ENCODE data around the gene DOCK1. TPM values are rescaled to one million over a fixed set of nuclear protein-coding genes. Genes with fewer than 3 reads are reported as not detected.
A peak's percentile ranks its signal among the peaks of the same experiment; 100 is the strongest.

DOCK1 gene
- total RNA-seq, 2 donors from 2014 or later: 1.1 TPM

- DNase-seq (ENCODE audit: low spot score in 2 of 2): no peak
- Mint-ChIP-seq H3K36me3 (no peaks in the 10 kb centered on the region), H3K9me3 (peaks cover 4% of the 10 kb centered on the region in 2 donors), H3K27ac (no peak overlapping the region)
- no peak for ATAC-seq
These were observed 494.4 kb downstream of the DOCK1 start for GRCh38 chr10:127399668-127400067.

- no peak overlapping the region for H3K27ac Mint-ChIP-seq
- H3K9me3 Mint-ChIP-seq: peaks cover 4% of the 10 kb centered on the region in 2 donors
- no peaks in the 10 kb centered on the region for H3K36me3 Mint-ChIP-seq
- no peak for DNase-seq (ENCODE audit: low spot score in 2 of 2)
- no peak for ATAC-seq
These were observed 495.0 kb downstream of the DOCK1 start for GRCh38 chr10:127400216-127400615.

- DNase-seq (ENCODE audit: low spot score in 2 of 2): no peak
- no peak for ATAC-seq
- Mint-ChIP-seq H3K9me3 (peaks cover 4% of the 10 kb centered on the region in 2 donors), H3K27ac (no peak overlapping the region), H3K36me3 (no peaks in the 10 kb centered on the region)
These were observed 497.6 kb downstream of the DOCK1 start for GRCh38 chr10:127402596-127403409.

GRCh38 chr10:127405221-127405620, 500.0 kb downstream of the DOCK1 start:
- ATAC-seq (no peak), DNase-seq (ENCODE audit: low spot score in 2 of 2) (no peak)
- H3K9me3 Mint-ChIP-seq: peaks cover 4% of the 10 kb centered on the region in 2 donors
- no peak overlapping the region for H3K27ac Mint-ChIP-seq
- H3K36me3 Mint-ChIP-seq: no peaks in the 10 kb centered on the region

GRCh38 chr10:127406018-127406550, 500.9 kb downstream of the DOCK1 start:
- no peak for DNase-seq (ENCODE audit: low spot score in 2 of 2)
- Mint-ChIP-seq H3K36me3 (no peaks in the 10 kb centered on the region), H3K27ac (no peak overlapping the region), H3K9me3 (peaks cover 4% of the 10 kb centered on the region in 2 donors)
- no peak for ATAC-seq

GRCh38 chr10:127407551-127407950, 502.3 kb downstream of the DOCK1 start:
- Mint-ChIP-seq H3K36me3 (no peaks in the 10 kb centered on the region), H3K27ac (peak overlapping the region in 1 of 2 donors; percentile 90), H3K9me3 (no peaks in the 10 kb centered on the region)
- DNase-seq (ENCODE audit: low spot score in 2 of 2) (no peak), ATAC-seq (no peak)

GRCh38 chr10:127408112-127408710, 503.0 kb downstream of the DOCK1 start:
- no peak for DNase-seq (ENCODE audit: low spot score in 2 of 2)
- Mint-ChIP-seq H3K9me3 (no peaks in the 10 kb centered on the region), H3K27ac (no peak overlapping the region), H3K36me3 (no peaks in the 10 kb centered on the region)
- no peak for ATAC-seq

- ATAC-seq (no peak), DNase-seq (ENCODE audit: low spot score in 2 of 2) (no peak)
- Mint-ChIP-seq H3K9me3 (no peaks in the 10 kb centered on the region), H3K27ac (no peak overlapping the region), H3K36me3 (no peaks in the 10 kb centered on the region)
These were observed 503.5 kb downstream of the DOCK1 start for GRCh38 chr10:127408733-127409132.

GRCh38 chr10:127410030-127410429, 504.8 kb downstream of the DOCK1 start:
- DNase-seq (ENCODE audit: low spot score in 2 of 2) (no peak), ATAC-seq (no peak)
- H3K36me3 Mint-ChIP-seq: no peaks in the 10 kb centered on the region
- no peak overlapping the region for H3K27ac Mint-ChIP-seq
- no peaks in the 10 kb centered on the region for H3K9me3 Mint-ChIP-seq

GRCh38 chr10:127411062-127411461, 505.8 kb downstream of the DOCK1 start:
- no peak overlapping the region for H3K27ac Mint-ChIP-seq
- no peaks in the 10 kb centered on the region for H3K36me3 Mint-ChIP-seq
- ATAC-seq: no peak
- no peaks in the 10 kb centered on the region for H3K9me3 Mint-ChIP-seq
- no peak for DNase-seq (ENCODE audit: low spot score in 2 of 2)

- DNase-seq (ENCODE audit: low spot score in 2 of 2) (no peak), ATAC-seq (no peak)
- no peaks in the 10 kb centered on the region for H3K36me3 Mint-ChIP-seq
- no peaks in the 10 kb centered on the region for H3K9me3 Mint-ChIP-seq
- H3K27ac Mint-ChIP-seq: no peak overlapping the region
These were observed 508.1 kb downstream of the DOCK1 start for GRCh38 chr10:127413326-127413725.

- no peak for ATAC-seq
- H3K27ac Mint-ChIP-seq: no peak overlapping the region
- no peaks in the 10 kb centered on the region for H3K36me3 Mint-ChIP-seq
- H3K9me3 Mint-ChIP-seq: no peaks in the 10 kb centered on the region
- DNase-seq (ENCODE audit: low spot score in 2 of 2): no peak
These were observed 508.8 kb downstream of the DOCK1 start for GRCh38 chr10:127414024-127414423.

- Mint-ChIP-seq H3K9me3 (no peaks in the 10 kb centered on the region), H3K36me3 (no peaks in the 10 kb centered on the region), H3K27ac (no peak overlapping the region)
- no peak for ATAC-seq
- no peak for DNase-seq (ENCODE audit: low spot score in 2 of 2)
These were observed 509.9 kb downstream of the DOCK1 start for GRCh38 chr10:127415116-127415515.

- H3K36me3 Mint-ChIP-seq: no peaks in the 10 kb centered on the region
- no peak overlapping the region for H3K27ac Mint-ChIP-seq
- ATAC-seq (no peak), DNase-seq (ENCODE audit: low spot score in 2 of 2) (no peak)
- no peaks in the 10 kb centered on the region for H3K9me3 Mint-ChIP-seq
These were observed 510.8 kb downstream of the DOCK1 start for GRCh38 chr10:127415901-127416581.

- ATAC-seq (no peak), DNase-seq (ENCODE audit: low spot score in 2 of 2) (no peak)
- no peaks in the 10 kb centered on the region for H3K9me3 Mint-ChIP-seq
- no peaks in the 10 kb centered on the region for H3K36me3 Mint-ChIP-seq
- no peak overlapping the region for H3K27ac Mint-ChIP-seq
These were observed 511.8 kb downstream of the DOCK1 start for GRCh38 chr10:127417031-127417430.

GRCh38 chr10:127417686-127418401, 512.6 kb downstream of the DOCK1 start:
- ATAC-seq: no peak
- H3K27ac Mint-ChIP-seq: no peak overlapping the region
- H3K36me3 Mint-ChIP-seq: no peaks in the 10 kb centered on the region
- DNase-seq (ENCODE audit: low spot score in 2 of 2): no peak
- H3K9me3 Mint-ChIP-seq: no peaks in the 10 kb centered on the region

All from activated naive CD4-positive, alpha-beta T cell treated with anti-CD3 and anti-CD28 coated beads, Interleukin-2, amount 50 U/mL, for 72 hours (primary cell).